H9 (cell line): ENCODE measurements around the gene ISY1. TPM values are rescaled to one million over a fixed set of nuclear protein-coding genes. Genes with fewer than 3 reads are reported as not detected.
A peak's percentile ranks its signal among the peaks of the same experiment; 100 is the strongest.

Experiments used
- DNase-seq: peaks from one replicate; pipeline ENCODE4 v3.0.0-alpha.2; 2017
- H2AFZ ChIP-seq: one replicate; pipeline ENCODE4 v1.6.1; 2013; ENCODE audit warnings: mild to moderate bottlenecking, low read length, control low read depth, moderate library complexity
- H2AK5ac ChIP-seq: 2 replicates; pipeline ENCODE4 v1.6.1; 2013; ENCODE audit warnings: low read length, control low read depth, mixed read lengths; ENCODE audit not compliant: insufficient read length
- H2BK120ac ChIP-seq: one replicate; pipeline ENCODE4 v1.6.1; 2013; ENCODE audit warnings: low read depth, mild to moderate bottlenecking, low read length, control low read depth, inconsistent platforms; ENCODE audit not compliant: poor library complexity, severe bottlenecking
- H2BK12ac ChIP-seq: 2 replicates; pipeline ENCODE4 v1.6.1; 2013; ENCODE audit warnings: low read length, control low read depth, mixed read lengths, low read depth; ENCODE audit not compliant: insufficient read length
- H2BK15ac ChIP-seq: 2 replicates; pipeline ENCODE4 v1.6.1; 2013; ENCODE audit warnings: low read depth, low read length, control low read depth
- H2BK20ac ChIP-seq: one replicate; pipeline ENCODE4 v1.6.1; 2013; ENCODE audit warnings: low read depth, mild to moderate bottlenecking, low read length, control low read depth, inconsistent platforms; ENCODE audit not compliant: poor library complexity, severe bottlenecking
- H2BK5ac ChIP-seq: 2 replicates; pipeline ENCODE4 v1.6.1; 2013; ENCODE audit warnings: low read length, control low read depth, mixed read lengths; ENCODE audit not compliant: insufficient read length
- H3K14ac ChIP-seq: 2 replicates; pipeline ENCODE4 v1.6.1; 2013; ENCODE audit warnings: low read length, control low read depth; ENCODE audit not compliant: insufficient read depth
- H3K18ac ChIP-seq: 2 replicates; pipeline ENCODE4 v1.6.1; 2013; ENCODE audit warnings: low read depth, mild to moderate bottlenecking, mixed read lengths, low read length, control low read depth; ENCODE audit not compliant: insufficient read length
- H3K23ac ChIP-seq: 2 replicates; pipeline ENCODE4 v1.6.1; 2013; ENCODE audit warnings: low read length, control low read depth, mixed read lengths, low read depth; ENCODE audit not compliant: insufficient read length
- H3K23me2 ChIP-seq: 2 replicates; pipeline ENCODE4 v1.6.1; 2013; ENCODE audit warnings: low read depth, mild to moderate bottlenecking, mixed read lengths, low read length, control low read depth; ENCODE audit not compliant: insufficient read length, poor library complexity, severe bottlenecking
- H3K27ac ChIP-seq: 2 replicates; pipeline ENCODE4 v1.5.1; 2013; ENCODE audit warnings: low read length, control low read depth, mixed read lengths, low read depth; ENCODE audit not compliant: insufficient read length
- H3K27me3 ChIP-seq: 2 replicates; pipeline ENCODE4 v1.6.1; 2013; ENCODE audit warnings: low read length, control low read depth, inconsistent platforms; ENCODE audit not compliant: insufficient read depth
- H3K4ac ChIP-seq: 2 replicates; pipeline ENCODE4 v1.6.1; 2013; ENCODE audit warnings: low read depth, mild to moderate bottlenecking, control low read depth, inconsistent platforms, low read length, moderate library complexity
- H3K4me1 ChIP-seq: 2 replicates; pipeline ENCODE4 v1.6.1; 2013; ENCODE audit warnings: low read length, control low read depth, inconsistent platforms; ENCODE audit not compliant: insufficient read depth
- H3K4me2 ChIP-seq: 2 replicates; pipeline ENCODE4 v1.6.1; 2013; ENCODE audit warnings: low read length, control low read depth, mixed read lengths; ENCODE audit not compliant: insufficient read length, insufficient read depth
- H3K56ac ChIP-seq: 2 replicates; pipeline ENCODE4 v1.6.1; 2013; ENCODE audit warnings: low read depth, mild to moderate bottlenecking, mixed read lengths, low read length, control low read depth; ENCODE audit not compliant: insufficient read length
- H3K79me1 ChIP-seq: 2 replicates; pipeline ENCODE4 v1.6.1; 2013; ENCODE audit warnings: low read depth, mild to moderate bottlenecking, moderate library complexity, low read length, control low read depth, inconsistent platforms; ENCODE audit not compliant: insufficient read depth, poor library complexity, severe bottlenecking
- H3K79me2 ChIP-seq: 2 replicates; pipeline ENCODE4 v1.6.1; 2013; ENCODE audit warnings: low read length, control low read depth, inconsistent platforms; ENCODE audit not compliant: insufficient read depth
- H3K9ac ChIP-seq: 2 replicates; pipeline ENCODE4 v1.6.1; 2013; ENCODE audit warnings: low read length, control low read depth, mixed read lengths; ENCODE audit not compliant: insufficient read length; ENCODE audit errors: extremely low read depth
- H3K9me3 ChIP-seq: one replicate; pipeline ENCODE4 v1.6.1; 2013; ENCODE audit warnings: low read depth, low read length, inconsistent platforms; ENCODE audit not compliant: control insufficient read depth
- H3T11ph ChIP-seq: one replicate; pipeline ENCODE4 v1.6.1; 2013; ENCODE audit warnings: mild to moderate bottlenecking, low read length, control low read depth, inconsistent platforms
- H4K20me1 ChIP-seq: one replicate; pipeline ENCODE4 v1.6.1; 2013; ENCODE audit not compliant: control insufficient read depth, insufficient read length, insufficient read depth
- H4K5ac ChIP-seq: 2 replicates; pipeline ENCODE4 v1.6.1; 2013; ENCODE audit warnings: low read depth, mild to moderate bottlenecking, mixed read lengths, low read length, control low read depth; ENCODE audit not compliant: insufficient read length
- H4K8ac ChIP-seq: replicated peaks from 2 replicates; pipeline ENCODE4 v1.6.1; 2013; ENCODE audit warnings: low read length, control low read depth, mixed read lengths, low read depth; ENCODE audit not compliant: insufficient read length
- H4K91ac ChIP-seq: 2 replicates; pipeline ENCODE4 v1.6.1; 2013; ENCODE audit warnings: low read depth, mild to moderate bottlenecking, moderate library complexity, mixed read lengths, low read length, control low read depth; ENCODE audit not compliant: insufficient read length
- H3K27ac Mint-ChIP-seq, 3 experiments: 2 replicates in 2 of 3; 3 replicates in 1 of 3; pipeline ENCODE4 v1.8.0; 2020 to 2021; ENCODE audit warnings: mixed read lengths in 3 of 3, mild to moderate bottlenecking in 1 of 3, moderate library complexity in 1 of 3
- H3K27me3 Mint-ChIP-seq: 2 replicates; pipeline ENCODE4 v1.8.0; 2021; ENCODE audit warnings: low read depth, mild to moderate bottlenecking, moderate library complexity, mixed read lengths
- H3K36me3 Mint-ChIP-seq, 3 experiments: 2 replicates in 2 of 3; 3 replicates in 1 of 3; pipeline ENCODE4 v1.8.0; 2020 to 2021; ENCODE audit warnings: low read depth in 3 of 3, mixed read lengths in 3 of 3; ENCODE audit not compliant: insufficient read depth in 1 of 3
- H3K4me1 Mint-ChIP-seq, 2 experiments: 2 replicates each; pipeline ENCODE4 v1.8.0; 2020; ENCODE audit warnings: mixed read lengths in 2 of 2
- H3K4me3 Mint-ChIP-seq, 2 experiments: 2 replicates in 1 of 2; 3 replicates in 1 of 2; pipeline ENCODE4 v1.8.0; 2020 to 2021; ENCODE audit warnings: mild to moderate bottlenecking in 2 of 2, mixed read lengths in 2 of 2, moderate library complexity in 1 of 2
- H3K9me3 Mint-ChIP-seq, 2 experiments: 2 replicates in 1 of 2; 3 replicates in 1 of 2; pipeline ENCODE4 v1.8.0; 2020; ENCODE audit warnings: mild to moderate bottlenecking in 2 of 2, mixed read lengths in 2 of 2, moderate library complexity in 1 of 2
- WGBS: extraction: QIAGEN DNeasy Blood & Tissue Kit; methylation state at CpG from one replicate; pipeline ENCODE4 v1.1.7; 2013; ENCODE audit warnings: missing lambda C conversion rate, low lambda C conversion rate, mixed read lengths; ENCODE audit not compliant: insufficient read length; ENCODE audit errors: extremely low coverage; 5-methylcytosine and 5-hydroxymethylcytosine counted together
- total RNA-seq: library from RNA; stranded (reverse); gene quantifications from 2 replicates; pipeline ENCODE4 v1.2.1, GENCODE V29; 2021
- TF ChIP-seq, protein P1 (sequence below): fragments of 200-600 bp; sonication (generic); conservative IDR thresholded peaks from 3 replicates; pipeline ENCODE4 v1.8.0; 2021; ENCODE audit warnings: antibody characterized with exemption, mild to moderate bottlenecking

ISY1 gene
- total RNA-seq, 1 experiment from 2014 or later, result 28.1 TPM

GRCh38 chr3:129126726-129127280 is 34.1 kb downstream of the ISY1 start:
- Histone ChIP-seq H3K23me2 (peaks cover 5% of the 10 kb centered on the region), H3K18ac (no peak overlapping the region), H2AFZ (no peak overlapping the region), H2AK5ac (no peak overlapping the region), H3K27me3 (no peaks in the 10 kb centered on the region), H3T11ph (no peak overlapping the region), H3K4me1 (no peaks in the 10 kb centered on the region), H3K79me1 (no peaks in the 10 kb centered on the region), H3K14ac (no peak overlapping the region), H3K79me2 (no peaks in the 10 kb centered on the region), H2BK5ac (no peak overlapping the region), H3K56ac (no peak overlapping the region), H4K8ac (no peak overlapping the region), H2BK15ac (no peak overlapping the region), H2BK20ac (no peak overlapping the region), H4K91ac (no peak overlapping the region), H3K9ac (no peak overlapping the region), H3K9me3 (no peaks in the 10 kb centered on the region), H2BK12ac (no peak overlapping the region), H4K20me1 (no peaks in the 10 kb centered on the region), H3K4me2 (no peak overlapping the region), H3K23ac (no peak overlapping the region), H3K27ac (no peak overlapping the region), H2BK120ac (no peak overlapping the region), H3K4ac (no peak overlapping the region), H4K5ac (no peak overlapping the region)
- H3K27ac Mint-ChIP-seq, result peak overlapping the region in 2 of 3 experiments; percentile 22 to 85; a peak in 3 of 7 replicates
- TF ChIP-seq, protein P1, sequence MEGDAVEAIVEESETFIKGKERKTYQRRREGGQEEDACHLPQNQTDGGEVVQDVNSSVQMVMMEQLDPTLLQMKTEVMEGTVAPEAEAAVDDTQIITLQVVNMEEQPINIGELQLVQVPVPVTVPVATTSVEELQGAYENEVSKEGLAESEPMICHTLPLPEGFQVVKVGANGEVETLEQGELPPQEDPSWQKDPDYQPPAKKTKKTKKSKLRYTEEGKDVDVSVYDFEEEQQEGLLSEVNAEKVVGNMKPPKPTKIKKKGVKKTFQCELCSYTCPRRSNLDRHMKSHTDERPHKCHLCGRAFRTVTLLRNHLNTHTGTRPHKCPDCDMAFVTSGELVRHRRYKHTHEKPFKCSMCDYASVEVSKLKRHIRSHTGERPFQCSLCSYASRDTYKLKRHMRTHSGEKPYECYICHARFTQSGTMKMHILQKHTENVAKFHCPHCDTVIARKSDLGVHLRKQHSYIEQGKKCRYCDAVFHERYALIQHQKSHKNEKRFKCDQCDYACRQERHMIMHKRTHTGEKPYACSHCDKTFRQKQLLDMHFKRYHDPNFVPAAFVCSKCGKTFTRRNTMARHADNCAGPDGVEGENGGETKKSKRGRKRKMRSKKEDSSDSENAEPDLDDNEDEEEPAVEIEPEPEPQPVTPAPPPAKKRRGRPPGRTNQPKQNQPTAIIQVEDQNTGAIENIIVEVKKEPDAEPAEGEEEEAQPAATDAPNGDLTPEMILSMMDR, result no peak
- no peak for DNase-seq
- no peaks in the 10 kb centered on the region for H3K9me3 Mint-ChIP-seq
- H3K27me3 Mint-ChIP-seq, result no peaks in the 10 kb centered on the region; the same call in 1 of the 2 replicates
- peaks cover 4 to 33% (median 20%) of the 10 kb centered on the region in 3 experiments; a peak in 6 of 7 replicates for H3K36me3 Mint-ChIP-seq
- peaks cover 9 to 11% of the 10 kb centered on the region in 2 experiments for H3K4me1 Mint-ChIP-seq
- H3K4me3 Mint-ChIP-seq, result no peak overlapping the region; a peak in 1 of 5 replicates
- no CpG with 5 or more reads among the region's 9 CpGs for WGBS
